ENCODE measurements around the gene COBL. TPM values are rescaled to one million over a fixed set of nuclear protein-coding genes. Genes with fewer than 3 reads are reported as not detected.

Gene COBL
- total RNA-seq, 1 experiment from 2014 or later, result 52.3 TPM

DNA sequence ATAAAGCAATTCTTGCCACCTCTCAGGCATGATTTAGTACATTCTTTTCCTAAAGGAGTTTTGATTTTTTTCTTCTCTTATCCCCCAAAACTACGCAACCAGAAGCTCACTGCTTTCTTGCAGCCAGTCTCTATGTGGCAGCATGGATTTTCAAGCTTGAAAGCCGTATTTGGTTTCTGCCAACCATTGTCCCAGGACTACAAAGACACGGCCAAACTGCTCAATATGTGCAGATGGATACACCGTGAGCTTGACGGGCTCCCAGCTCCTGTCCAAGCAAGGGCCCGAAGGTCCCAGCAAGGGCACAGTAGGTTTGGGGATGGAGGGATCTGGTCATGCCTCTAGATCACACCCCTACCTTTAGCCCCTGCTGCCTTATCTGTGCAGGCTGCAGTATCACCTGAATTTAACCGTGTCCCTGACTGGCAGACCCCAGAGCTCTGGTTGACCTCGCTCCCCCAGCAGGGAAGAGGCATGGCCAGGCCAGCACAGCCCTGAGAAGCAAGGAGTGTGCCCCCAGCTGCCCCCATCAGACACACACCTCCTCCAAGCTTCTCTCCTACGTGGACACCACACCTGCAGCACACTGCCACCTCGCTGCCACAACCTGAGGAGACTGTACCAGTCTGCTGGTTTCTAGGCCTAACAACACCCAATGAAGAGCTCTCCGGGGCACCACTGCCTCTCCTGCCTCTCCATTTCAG, 86.8 kb downstream of the COBL start:
- WGBS (ENCODE audit: extremely low coverage, insufficient read length, low lambda C conversion rate), result no CpG with 5 or more reads among the region's 11 CpGs

More for the DNA sequence above, 86.8 kb downstream of the COBL start:
- H3K79me1 ChIP-seq (ENCODE audit: insufficient read depth, low read depth, low read length, poor library complexity, severe bottlenecking), result no peaks in the 10 kb centered on the region
- peak overlapping the region; percentile 49; the same call in 1 of the 2 replicates for H3K14ac ChIP-seq (ENCODE audit: insufficient read depth, low read length)
- H2BK20ac ChIP-seq (ENCODE audit: low read depth, low read length, poor library complexity, severe bottlenecking), result no peak overlapping the region
- no peaks in the 10 kb centered on the region for H3K23me2 ChIP-seq (ENCODE audit: insufficient read length, low read depth, low read length, poor library complexity, severe bottlenecking)
- H3K9ac ChIP-seq (ENCODE audit: extremely low read depth, insufficient read length, low read length), result no peak overlapping the region
- Mint-ChIP-seq H3K4me1 (peaks cover 59 to 65% of the 10 kb centered on the region in 2 experiments), H3K36me3 (ENCODE audit: insufficient read depth in 1 of 3, low read depth in 3 of 3) (no peaks in the 10 kb centered on the region), H3K27me3 (ENCODE audit: low read depth) (no peaks in the 10 kb centered on the region), H3K9me3 (no peaks in the 10 kb centered on the region), H3K27ac (peak overlapping the region in 1 of 3 experiments; percentile 28; a peak in 2 of 7 replicates), H3K4me3 (no peak overlapping the region)
- H2BK15ac ChIP-seq (ENCODE audit: low read depth, low read length), result no peak overlapping the region
- H4K91ac ChIP-seq (ENCODE audit: insufficient read length, low read depth, low read length), result no peak overlapping the region
- no peak overlapping the region for H3T11ph ChIP-seq (ENCODE audit: low read length)
- H3K27ac ChIP-seq (ENCODE audit: insufficient read length, low read depth, low read length), result no peak overlapping the region
- H2BK5ac ChIP-seq (ENCODE audit: insufficient read length, low read length), result no peak overlapping the region
- H3K23ac ChIP-seq (ENCODE audit: insufficient read length, low read depth, low read length), result no peak overlapping the region
- peaks cover 5% of the 10 kb centered on the region; the same call in 1 of the 2 replicates for H3K4me1 ChIP-seq (ENCODE audit: insufficient read depth, low read length)
- H3K56ac ChIP-seq (ENCODE audit: insufficient read length, low read depth, low read length), result no peak overlapping the region
- H3K4ac ChIP-seq (ENCODE audit: low read depth, low read length), result no peak overlapping the region
- no peak overlapping the region for H4K8ac ChIP-seq (replicated peaks; ENCODE audit: insufficient read length, low read depth, low read length)
- no peak overlapping the region for H2AFZ ChIP-seq (ENCODE audit: low read length)
- H4K5ac ChIP-seq (ENCODE audit: insufficient read length, low read depth, low read length), result no peak overlapping the region
- H3K18ac ChIP-seq (ENCODE audit: insufficient read length, low read depth, low read length), result no peak overlapping the region
- peak; percentile 25 for DNase-seq
- H2BK12ac ChIP-seq (ENCODE audit: insufficient read length, low read depth, low read length), result no peak overlapping the region
- H3K79me2 ChIP-seq (ENCODE audit: insufficient read depth, low read length), result no peaks in the 10 kb centered on the region
- H4K20me1 ChIP-seq (ENCODE audit: control insufficient read depth, insufficient read depth, insufficient read length), result peaks cover 5% of the 10 kb centered on the region
- no peak overlapping the region for H3K4me2 ChIP-seq (ENCODE audit: insufficient read depth, insufficient read length, low read length)
- H2BK120ac ChIP-seq (ENCODE audit: low read depth, low read length, poor library complexity, severe bottlenecking), result no peak overlapping the region
- TF ChIP-seq, protein P1, sequence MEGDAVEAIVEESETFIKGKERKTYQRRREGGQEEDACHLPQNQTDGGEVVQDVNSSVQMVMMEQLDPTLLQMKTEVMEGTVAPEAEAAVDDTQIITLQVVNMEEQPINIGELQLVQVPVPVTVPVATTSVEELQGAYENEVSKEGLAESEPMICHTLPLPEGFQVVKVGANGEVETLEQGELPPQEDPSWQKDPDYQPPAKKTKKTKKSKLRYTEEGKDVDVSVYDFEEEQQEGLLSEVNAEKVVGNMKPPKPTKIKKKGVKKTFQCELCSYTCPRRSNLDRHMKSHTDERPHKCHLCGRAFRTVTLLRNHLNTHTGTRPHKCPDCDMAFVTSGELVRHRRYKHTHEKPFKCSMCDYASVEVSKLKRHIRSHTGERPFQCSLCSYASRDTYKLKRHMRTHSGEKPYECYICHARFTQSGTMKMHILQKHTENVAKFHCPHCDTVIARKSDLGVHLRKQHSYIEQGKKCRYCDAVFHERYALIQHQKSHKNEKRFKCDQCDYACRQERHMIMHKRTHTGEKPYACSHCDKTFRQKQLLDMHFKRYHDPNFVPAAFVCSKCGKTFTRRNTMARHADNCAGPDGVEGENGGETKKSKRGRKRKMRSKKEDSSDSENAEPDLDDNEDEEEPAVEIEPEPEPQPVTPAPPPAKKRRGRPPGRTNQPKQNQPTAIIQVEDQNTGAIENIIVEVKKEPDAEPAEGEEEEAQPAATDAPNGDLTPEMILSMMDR (conservative IDR thresholded peaks at IDR 0.05), result no peak
- H3K9me3 ChIP-seq (ENCODE audit: control insufficient read depth, low read depth, low read length), result no peaks in the 10 kb centered on the region
- H3K27me3 ChIP-seq (ENCODE audit: insufficient read depth, low read length), result no peaks in the 10 kb centered on the region
- H2AK5ac ChIP-seq (ENCODE audit: insufficient read length, low read length), result no peak overlapping the region

Data from H9 (cell line).